Midbrain (tissue), 1 donor: ENCODE data around the gene IFFO2.

Experiments
- DNase-seq: peaks from one replicate; lab custom pipeline; 2025; lab: John Stamatoyannopoulos, UW

IFFO2 gene

DNA sequence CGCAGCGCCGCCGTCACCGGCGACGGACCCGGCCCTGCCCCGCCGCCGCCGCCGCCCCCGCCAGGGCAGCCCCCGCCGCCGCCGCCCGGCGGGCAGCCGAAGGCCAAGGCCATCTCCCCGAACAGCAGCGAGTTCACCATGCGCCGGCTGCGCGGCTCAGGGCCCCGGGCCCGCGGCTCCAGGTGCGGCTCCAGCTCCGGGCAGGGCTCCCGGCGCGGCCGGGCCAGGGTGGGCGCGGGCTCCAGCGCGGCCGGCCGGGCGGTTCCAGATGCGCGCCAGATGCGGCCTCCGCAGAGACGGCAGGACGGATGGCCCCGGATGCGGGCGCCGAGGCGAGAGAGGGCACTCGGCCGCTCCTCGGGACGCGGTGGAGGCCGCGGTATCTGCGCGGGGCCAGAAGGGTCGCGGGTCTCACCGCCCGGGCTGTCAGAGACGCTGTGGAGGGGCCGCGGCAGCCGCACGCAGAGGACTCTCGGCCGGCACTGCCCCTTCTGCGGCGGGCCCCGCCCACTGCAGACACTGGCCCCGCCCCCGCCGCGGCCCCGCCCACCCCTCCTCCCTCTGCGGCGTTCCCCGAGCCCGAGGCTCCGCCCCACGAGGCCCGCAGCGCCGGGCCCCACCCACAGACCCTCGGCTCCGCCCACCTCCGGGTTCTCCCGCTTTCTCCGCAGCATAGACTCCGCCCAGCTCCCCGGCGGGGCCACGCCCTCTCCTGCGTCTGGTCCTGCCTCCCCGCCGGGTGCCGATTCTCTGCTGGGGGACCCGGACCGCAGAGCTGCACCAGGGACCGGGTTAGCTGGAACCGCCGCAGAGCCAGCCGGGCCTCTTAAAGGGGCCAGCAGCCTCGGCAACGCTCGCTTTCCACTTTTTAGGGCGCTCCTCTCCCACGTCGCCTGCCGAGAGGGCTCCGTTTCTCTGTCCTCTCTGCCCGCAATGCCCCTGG lies at the start of gene IFFO2:
Gene IFFO2, minus strand, starts transcription at position 484 of the 943 bp plus-strand sequence. Its CDS starts 344 bp downstream, at position 140.
- peak; percentile 99 for DNase-seq

DNA sequence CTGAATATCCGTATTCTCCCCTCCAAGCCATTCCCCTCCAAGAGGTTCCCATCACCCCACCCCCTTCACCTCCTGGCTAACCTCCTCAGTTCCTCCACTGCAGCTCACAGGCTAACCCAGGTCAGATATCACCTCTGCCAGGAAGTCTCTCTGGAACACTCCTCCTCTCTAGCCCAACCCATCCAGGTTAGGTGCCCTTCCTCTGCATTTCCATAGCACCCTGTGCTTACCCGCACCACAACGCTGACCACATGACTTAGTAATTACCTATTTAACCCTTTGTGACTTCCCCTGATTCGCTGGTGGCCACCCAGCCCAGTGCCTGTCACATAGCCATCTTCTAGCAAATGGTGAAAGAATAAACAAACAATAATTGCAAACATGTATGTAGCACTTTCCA lies 49.5 kb upstream of the IFFO2 start:
- DNase-seq: no peak

DNA sequence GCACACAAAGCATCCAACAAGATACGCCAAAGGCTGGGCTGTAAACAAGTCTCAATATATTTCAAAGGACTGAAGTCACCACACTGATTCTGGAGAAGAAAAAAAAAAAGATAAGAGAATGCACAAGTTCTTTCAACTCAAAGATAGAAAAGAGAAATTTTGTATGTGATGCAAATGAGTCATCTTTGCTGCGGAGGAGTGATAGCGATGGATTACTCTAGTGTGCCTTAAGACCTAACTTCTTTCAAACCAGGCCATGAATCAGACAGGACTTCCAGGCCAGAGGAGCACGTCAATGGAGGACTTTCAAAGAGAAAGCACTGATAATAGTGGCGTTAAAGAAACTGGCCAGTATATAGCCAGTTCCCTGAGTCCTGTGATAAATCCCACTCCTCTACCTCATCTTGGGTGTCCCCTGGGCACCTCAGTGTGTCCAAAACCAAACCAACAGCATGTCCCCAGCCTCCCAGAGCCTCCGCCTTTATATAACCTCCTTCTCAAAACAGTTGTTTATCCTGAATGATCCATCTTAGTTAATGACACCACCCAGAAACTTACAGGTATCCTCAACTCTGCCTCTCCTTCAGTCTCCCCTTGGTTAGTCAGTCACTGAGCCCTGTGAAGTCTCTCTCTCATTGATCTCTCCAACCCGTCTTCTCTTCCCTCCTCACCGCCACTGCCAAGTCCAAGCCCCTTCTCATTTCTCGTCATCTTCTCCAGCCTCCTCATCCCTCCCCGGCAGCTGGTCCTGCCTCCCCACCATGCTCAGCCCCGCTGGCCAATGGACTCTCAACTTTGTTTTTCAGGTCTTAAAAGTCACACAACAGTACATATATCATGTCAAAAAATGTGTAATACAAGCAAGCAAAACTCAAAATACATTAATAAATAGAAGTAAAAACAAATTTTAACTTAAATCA lies 47.2 kb upstream of the IFFO2 start:
- no peak for DNase-seq

DNA sequence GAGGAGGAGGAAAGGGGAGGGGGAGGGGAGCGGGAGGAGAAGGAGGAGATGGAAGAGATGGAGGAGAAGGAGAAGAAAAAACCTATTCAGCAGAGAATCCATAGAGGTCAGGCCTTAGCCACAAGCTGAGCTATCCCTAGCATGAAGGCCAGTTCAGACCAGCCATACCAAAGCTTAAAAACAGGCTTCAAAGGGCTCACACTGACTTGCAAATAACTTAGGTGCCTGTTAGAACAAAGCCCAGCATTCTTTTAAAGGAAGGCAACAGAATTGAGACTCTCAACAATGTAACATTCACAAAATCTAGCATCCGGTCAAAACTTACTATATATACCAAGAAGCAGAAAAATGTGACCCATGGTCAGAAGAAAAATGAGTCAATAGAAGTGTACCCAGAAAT lies 43.6 kb upstream of the IFFO2 start:
- no peak for DNase-seq

DNA sequence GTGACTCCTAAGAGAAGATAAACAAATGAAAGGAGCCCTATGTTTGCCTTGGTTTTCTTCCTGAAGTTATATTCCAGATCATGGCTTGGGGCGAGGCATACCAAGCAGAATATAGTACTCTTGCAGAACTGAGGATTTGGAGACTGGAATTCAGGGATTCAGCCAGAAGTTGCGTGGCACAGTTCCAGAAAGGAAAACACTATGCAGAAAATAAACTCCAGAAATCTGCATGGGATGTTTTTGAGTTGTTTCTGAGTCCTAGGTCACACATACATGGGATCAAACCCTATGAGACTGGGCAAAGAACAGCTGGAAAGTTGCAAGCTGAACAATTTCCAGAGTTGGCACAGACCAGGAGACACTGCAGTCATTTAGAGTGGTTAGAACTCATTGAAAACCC lies 42.9 kb upstream of the IFFO2 start:
- no peak for DNase-seq

DNA sequence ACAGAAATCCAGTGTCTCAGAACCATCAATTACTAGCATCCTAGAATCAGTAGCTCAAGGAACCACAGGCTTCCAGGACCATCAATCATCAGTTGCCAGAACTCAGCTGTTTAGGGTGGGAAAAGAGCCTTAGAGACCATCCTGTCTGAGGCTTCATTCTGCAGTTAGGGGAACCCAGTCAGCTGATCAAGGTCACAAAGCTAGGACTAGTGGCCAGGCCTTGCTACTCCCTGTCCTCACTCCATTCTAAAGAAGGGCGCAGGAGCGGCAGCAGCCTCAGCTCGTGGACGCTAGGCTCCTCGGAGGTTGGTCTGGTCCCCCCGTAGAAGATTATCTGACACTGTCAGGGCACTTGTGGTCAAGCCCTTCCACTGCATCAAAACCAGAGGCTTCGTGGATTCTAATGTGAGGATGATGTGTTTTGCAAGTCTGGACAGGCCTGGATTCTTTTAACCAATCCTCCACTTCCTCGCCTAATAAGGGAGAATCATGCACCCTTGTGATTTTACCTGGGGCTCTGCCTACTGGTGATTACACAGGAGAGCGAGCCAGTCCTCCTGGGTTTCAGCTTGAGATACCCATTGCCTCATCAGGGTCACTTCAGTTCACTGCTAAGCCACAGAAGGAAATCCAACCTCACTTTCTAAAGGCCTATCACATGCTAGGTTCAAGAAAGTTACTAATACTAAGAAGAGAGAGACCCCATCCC lies 41.7 kb upstream of the IFFO2 start:
- DNase-seq: no peak

DNA sequence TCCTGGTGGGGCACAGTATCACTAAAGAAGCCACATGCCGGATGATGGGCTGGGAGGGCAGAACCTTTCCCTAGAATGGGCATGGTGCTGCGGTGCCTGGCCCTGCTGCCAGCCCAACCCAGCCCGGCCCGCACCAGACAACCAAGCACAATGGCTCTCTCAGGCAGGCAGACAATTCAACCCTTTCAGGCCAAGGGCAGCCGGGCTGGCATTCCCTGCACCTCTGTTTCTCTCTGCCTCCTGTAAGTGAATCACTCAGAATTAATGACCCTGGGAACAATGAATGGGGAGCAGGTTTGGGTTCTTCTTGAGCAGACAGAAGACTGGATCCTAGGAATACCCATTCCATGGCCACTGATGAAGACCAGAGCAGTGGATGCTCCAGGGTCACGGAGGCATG lies 41.0 kb upstream of the IFFO2 start:
- DNase-seq: peak; percentile 82

DNA sequence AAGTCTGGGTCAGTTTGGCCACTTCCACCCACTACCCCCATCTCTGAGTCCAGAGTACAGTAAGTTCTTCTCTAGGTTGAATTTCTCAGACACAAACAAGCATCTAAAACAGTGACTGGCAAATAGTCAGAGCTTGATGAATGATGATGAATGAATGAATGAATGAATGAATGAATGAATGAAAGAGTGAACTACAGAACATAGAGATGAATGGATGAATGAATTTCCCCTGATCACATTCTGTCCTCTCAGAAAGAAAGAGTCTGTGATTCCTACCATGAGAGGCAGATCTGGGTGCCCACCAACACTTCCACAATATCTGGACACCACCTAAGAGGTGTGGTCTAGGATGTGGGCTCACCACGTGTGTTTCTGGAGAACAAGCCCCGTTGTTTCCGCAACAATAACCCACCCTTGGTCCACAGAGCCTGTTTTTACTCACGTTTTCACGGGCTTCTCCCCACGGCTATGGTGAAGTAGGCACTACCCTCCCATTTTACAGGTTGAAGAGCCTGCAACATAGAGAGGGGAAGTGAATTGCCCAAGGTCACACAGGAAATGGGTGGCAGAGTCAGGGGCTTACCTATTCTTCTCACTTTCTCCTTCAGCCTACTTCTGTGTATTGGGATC lies 40.2 kb upstream of the IFFO2 start:
- DNase-seq: no peak

DNA sequence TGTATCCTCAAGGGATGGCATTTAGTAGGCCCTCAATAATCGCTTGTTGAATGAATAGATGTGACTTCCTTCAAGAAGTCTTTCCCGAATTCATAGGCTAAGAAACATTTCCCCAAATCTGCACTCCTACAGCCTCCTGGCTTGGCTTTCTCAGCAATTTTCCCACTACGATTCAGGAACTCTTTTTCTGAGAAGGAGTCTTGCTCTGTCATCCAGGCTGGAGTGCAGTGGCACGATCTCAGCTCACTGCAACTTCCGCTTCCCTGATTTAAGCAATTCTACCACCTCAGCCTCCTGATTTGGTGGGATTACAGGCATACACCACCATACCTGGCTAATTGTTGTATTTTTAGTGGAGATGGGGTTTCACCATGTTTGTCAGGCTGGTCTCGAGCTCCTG lies 37.9 kb upstream of the IFFO2 start:
- no peak for DNase-seq

DNA sequence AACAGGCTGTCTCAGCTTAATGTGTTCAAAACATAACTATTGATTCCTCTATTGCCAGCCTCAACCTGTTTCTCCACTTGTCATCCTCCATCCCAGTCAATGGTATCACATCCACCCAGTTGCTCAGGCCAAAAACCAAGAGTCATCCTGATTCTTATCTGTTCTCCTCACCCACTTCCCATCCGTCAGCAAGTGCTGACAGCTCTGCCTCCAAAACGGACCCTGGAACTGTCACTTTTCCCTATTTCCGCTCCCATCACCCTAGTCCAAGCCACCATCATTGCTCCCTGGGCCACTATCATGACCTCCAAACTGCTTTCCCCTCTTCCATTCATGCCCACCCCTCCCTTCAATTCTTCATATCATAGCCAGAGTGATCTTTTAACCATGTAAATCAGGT lies 36.2 kb upstream of the IFFO2 start:
- no peak for DNase-seq

DNA sequence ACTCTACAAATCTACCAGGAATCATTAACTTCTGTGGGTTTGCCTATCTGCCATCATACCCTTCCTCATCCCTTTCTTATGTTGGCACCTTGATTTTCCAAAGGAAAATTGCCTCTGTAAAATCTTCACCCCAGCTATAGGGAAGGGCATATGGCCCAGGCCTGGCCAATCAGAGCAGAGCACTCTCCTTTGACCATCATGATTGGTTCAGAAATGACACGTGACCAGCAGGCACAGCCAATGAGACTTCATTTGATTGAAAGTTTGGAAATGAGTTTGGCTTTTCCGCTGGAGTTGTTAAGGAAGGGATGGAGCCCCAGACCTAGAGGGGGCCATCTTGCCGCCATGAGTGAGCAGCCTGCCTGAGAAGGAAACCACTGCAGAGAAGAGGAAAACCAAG lies 35.1 kb upstream of the IFFO2 start:
- no peak for DNase-seq

DNA sequence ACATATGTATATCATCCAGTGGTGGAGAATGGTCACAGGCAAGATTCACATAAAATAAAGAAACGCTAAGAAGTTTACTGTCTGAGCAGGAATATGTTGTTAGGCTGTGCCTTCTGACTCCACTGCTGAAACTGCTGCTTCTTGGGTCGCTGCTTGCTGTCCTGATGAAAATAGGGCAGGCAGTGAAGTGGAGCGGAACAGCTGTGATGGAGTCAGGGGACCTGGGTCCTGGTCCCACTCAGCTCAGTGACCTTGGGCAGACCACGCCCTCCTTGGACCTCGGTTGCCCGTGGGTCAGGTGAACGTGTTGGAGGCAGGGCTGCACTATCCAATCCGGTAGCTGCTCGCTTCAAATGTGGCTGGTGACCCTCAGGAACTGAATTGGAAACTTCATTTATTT lies 33.4 kb upstream of the IFFO2 start:
- DNase-seq: no peak

DNA sequence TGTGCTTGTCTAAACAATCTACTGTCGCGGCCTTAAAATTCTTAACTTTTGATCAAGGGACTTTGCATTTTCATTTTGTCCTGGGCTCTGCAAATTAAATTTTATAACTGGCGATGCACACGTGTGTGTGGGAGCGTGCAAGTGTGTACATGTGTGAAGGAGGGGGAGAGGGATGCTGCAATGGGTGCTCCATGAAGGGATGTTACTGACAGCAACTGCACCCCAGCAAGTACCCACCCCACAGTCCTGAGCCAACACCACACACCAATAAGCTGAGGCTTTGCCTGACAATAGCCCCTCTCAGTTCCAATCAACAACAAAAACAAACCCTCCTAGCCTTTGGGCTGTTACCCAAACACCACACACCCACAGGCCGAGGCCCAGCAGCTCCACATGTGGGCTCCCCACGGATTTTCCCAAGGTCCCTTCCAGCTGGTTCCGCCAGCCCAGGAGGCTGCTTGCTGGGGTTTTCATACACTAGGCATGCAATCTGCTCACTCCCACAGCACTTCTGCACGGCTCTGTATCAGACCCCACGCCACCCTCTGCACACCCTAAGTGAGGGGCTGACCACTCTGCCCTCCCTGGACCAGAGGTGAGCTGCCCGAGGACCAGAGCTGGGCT lies 32.8 kb upstream of the IFFO2 start:
- no peak for DNase-seq

DNA sequence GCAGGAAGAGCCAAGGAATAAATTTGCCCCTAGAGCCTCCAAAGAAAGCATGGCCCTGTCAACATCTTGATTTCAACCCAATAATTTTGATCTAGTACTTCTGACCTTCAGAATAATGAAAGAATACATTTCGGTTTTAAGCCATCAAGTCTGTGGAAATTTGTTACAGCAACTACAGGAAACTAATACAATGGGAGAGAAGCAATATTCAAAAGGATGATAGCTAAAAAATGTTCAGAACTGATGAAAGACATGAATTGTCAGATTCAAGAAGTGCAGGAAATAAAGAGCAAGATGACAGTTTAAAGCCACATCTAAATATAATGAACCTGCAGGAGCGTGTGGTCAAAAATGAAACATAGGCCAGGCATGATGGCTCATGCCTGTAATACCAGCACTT lies 24.8 kb upstream of the IFFO2 start:
- no peak for DNase-seq

DNA sequence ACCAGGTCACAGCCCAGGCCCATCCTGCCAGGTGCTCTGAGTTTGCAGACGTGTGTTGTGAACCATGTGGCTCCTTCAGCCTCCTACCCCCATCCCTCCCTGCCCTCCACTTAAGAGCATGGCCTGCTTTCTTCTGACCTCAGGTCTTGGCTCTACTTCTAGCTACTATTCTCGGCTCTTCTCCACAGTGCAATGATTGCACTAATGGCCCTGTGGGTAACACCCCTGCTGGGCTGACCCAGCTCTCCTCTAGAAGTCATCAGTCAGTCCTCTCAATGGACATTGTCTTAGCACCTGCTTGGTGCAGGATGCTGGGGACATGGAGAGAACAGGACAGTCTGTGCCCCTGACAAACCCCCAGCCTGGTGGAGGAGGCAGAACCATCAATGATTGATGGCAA lies 22.2 kb upstream of the IFFO2 start:
- DNase-seq: no peak

DNA sequence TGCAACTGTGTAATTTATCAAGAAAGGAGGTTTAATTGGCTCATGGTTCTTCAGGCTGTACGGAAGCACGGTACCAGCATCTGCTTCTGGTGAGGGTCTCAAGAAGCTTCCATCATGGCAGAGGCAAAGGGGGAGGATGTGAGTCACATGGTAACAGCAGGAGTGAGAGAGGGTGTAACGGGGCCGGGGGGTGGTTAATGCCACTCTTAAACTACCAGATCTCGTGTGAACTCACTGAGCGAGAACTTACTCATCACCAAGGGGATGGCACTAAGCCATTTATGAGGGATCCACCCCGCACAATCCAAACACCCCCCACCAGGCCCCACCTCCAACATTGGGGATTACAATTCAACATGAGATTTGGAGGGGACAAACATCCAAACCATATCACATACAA lies 21.0 kb upstream of the IFFO2 start:
- no peak for DNase-seq

DNA sequence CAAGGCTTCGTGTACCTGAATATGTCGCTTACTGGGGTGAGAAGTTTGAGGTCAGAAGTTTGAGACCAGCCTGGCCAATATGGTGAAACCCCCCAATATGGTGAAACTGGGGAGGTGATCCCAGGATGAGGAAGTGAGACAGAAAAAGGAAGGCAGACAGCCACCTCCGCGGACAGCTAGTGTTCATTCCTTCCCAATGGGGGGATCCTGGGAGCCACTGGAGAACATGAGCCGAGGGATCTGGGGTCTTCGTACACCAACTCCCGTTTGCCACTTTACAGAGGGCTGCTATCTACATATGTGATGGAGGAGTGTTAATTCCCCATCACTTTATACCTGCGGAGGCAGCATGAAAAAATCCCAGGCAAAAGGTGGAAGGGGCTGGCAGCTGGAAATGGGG lies 19.6 kb upstream of the IFFO2 start:
- no peak for DNase-seq

DNA sequence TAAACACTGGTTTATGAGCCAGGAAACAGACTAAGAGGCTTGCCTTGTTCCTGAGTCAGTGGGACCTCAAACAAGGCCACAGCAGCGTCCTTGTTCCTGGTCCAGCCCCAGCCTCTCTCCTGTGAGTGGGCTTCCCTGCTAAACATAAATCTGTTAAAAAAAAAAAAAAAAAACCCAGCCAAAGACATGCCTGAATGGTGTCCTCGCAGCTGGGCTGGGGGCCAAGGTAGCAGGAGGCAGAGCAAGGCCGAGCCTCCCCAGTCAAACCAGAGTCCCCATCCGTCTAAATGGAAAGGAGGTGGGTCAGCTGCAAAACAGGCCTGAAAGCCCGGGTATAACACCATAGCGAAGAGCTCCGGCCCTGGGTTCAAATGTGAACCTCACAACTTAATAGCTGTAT lies 18.1 kb upstream of the IFFO2 start:
- DNase-seq: no peak

DNA sequence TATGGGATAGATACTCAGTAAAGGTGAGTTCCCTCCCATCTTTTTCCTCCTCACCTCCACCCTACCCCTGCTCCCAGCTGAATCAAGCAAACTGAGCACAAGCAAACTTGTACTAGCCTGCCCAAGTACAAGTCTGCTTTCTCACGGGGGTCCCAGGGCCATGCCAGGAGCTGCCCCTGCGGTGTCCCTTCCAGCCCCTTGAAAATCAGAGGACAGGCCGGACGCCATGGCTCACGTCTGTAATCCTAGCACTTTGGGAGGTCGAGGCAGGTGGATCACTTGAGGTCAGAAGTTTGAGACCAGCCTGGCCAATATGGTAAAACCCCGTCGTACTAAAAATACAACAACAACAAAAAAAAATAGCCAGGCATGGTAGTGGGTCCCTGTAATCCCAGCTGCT lies 17.5 kb upstream of the IFFO2 start:
- no peak for DNase-seq

DNA sequence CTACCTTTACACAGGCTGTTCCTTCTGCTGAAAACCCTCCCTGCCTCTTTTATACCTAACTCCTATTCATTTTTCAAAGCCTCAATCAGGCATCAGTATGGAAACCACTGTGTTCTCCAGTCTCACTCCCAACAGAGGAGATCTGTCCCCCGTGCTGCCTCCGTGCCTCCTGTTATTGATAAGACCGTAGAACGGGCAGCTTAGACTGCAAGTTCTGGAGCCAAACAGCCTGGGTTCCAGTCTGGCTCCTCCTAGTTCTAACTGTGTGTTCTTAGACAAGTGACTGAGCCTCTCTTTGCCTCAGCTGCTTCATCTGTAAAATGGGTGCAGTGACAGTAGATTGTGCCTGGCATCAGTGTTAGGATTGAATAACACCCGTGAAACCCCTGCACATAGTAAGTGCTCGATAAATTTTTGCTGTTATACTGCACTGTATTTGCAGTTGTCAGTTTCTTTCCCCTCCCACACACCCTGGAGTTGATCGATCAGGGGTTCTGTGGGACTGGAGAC lies 17.0 kb upstream of the IFFO2 start:
- no peak for DNase-seq

DNA sequence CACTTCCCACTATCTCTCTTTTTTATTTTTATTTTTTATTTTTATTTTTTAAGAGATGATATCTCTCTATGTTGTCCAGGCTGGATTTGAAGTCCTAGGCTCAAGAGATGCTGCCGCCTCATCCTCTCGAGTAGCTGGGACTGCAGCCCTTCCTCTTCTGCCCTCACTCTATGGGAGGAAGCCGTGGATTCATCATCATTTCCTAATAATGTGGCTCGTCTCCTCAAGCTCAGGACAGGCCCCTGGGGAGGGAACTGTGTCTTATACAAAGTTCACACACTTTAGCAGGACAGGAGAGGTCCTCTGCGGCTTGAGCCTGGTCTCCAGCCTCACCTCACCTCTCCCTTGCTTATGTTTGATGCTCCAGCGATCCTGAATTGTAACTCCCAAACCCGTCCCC lies 16.5 kb upstream of the IFFO2 start:
- no peak for DNase-seq
